Measurements from ENCODE around the gene EDDM3A.

- TF ChIP-seq, protein P1, sequence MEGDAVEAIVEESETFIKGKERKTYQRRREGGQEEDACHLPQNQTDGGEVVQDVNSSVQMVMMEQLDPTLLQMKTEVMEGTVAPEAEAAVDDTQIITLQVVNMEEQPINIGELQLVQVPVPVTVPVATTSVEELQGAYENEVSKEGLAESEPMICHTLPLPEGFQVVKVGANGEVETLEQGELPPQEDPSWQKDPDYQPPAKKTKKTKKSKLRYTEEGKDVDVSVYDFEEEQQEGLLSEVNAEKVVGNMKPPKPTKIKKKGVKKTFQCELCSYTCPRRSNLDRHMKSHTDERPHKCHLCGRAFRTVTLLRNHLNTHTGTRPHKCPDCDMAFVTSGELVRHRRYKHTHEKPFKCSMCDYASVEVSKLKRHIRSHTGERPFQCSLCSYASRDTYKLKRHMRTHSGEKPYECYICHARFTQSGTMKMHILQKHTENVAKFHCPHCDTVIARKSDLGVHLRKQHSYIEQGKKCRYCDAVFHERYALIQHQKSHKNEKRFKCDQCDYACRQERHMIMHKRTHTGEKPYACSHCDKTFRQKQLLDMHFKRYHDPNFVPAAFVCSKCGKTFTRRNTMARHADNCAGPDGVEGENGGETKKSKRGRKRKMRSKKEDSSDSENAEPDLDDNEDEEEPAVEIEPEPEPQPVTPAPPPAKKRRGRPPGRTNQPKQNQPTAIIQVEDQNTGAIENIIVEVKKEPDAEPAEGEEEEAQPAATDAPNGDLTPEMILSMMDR (conservative IDR thresholded peaks at IDR 0.05) = no peak
- no peak for TF ChIP-seq EZH2 (IDR thresholded peaks at IDR 0.05; ENCODE audit: low read depth)
Observed at GRCh38 chr14:20722016-20722415, 23.7 kb upstream of the EDDM3A start.

All from PC-9 (cell line).